ENCODE measurements around the gene PCBP3.

PCBP3 gene

GRCh38 chr21:45841033-45841432 is 197.5 kb downstream of the PCBP3 start:
- Histone ChIP-seq H3K4me1 (ENCODE audit: control insufficient read depth, insufficient read depth, low read length) (no peaks in the 10 kb centered on the region), H3K36me3 (ENCODE audit: control insufficient read depth in 2 of 2, insufficient read depth in 2 of 2, low read length in 2 of 2) (no peaks in the 10 kb centered on the region), H3K9ac (ENCODE audit: low read length in 2 of 2) (no peak overlapping the region), H3K27me3 (ENCODE audit: control insufficient read depth in 1 of 2, insufficient read depth in 2 of 2, low read length in 2 of 2) (peaks cover 0 to 2% of the 10 kb centered on the region in 2 donors), H3K4me3 (ENCODE audit: low read length in 2 of 2) (no peak overlapping the region), H3K9me3 (ENCODE audit: control insufficient read depth in 2 of 2, low read length in 2 of 2) (peaks cover 6 to 11% of the 10 kb centered on the region in 2 donors), H3K27ac (ENCODE audit: low read length) (no peak overlapping the region)

DNA sequence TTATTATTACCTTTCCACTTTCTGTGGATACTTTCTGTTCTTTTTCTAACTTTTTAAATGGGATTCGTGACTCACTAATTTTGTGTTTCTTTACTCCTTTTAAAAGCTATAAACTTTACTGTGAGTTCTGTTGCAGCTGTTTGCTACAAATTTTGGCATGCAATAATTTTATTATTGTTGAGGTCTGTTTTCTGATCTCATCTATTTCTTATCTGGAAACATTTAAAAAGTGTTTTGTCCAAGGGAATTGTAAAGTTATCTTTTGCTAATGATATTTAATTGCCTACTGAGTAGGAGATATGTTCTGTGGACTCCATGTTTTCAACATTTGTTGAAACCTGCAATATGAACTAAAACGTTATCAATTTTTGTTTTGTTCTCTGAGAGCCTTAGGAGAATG is 199.9 kb downstream of the PCBP3 start:
- H3K4me3 ChIP-seq (ENCODE audit: low read length in 2 of 2), result no peak overlapping the region
- H3K4me1 ChIP-seq (ENCODE audit: control insufficient read depth, insufficient read depth, low read length), result no peaks in the 10 kb centered on the region
- H3K27ac ChIP-seq (ENCODE audit: low read length), result no peak overlapping the region

DNA sequence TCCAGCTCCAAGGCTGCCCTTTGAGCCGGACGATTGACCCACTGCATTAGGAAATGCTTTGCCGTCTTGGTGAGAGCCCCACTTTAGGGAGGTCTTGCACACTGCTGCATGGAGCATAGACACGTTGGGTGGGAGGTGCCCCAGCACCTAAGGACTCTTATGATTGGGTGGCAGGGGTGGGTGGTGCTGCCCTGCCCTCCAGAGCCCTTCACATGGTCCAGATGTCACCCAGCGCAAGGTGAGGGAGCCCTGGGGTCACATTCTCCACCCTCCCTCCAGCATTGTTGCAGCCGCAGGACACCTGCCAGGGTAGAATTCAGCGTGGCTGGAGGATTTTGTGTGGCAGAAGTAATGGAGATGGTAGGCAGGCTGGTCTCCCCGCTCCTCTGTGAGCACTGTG is 200.7 kb downstream of the PCBP3 start:
- H3K4me3 ChIP-seq (ENCODE audit: low read length in 2 of 2), result no peak overlapping the region
- H3K27ac ChIP-seq (ENCODE audit: low read length), result no peak overlapping the region
- H3K9ac ChIP-seq (ENCODE audit: low read length in 2 of 2), result no peak overlapping the region
- peaks cover 6 to 11% of the 10 kb centered on the region in 2 donors for H3K9me3 ChIP-seq (ENCODE audit: control insufficient read depth in 2 of 2, low read length in 2 of 2)
- H3K27me3 ChIP-seq (ENCODE audit: control insufficient read depth in 1 of 2, insufficient read depth in 2 of 2, low read length in 2 of 2), result no peaks in the 10 kb centered on the region
- H3K36me3 ChIP-seq (ENCODE audit: control insufficient read depth in 2 of 2, insufficient read depth in 2 of 2, low read length in 2 of 2), result no peaks in the 10 kb centered on the region
- H3K4me1 ChIP-seq (ENCODE audit: control insufficient read depth, insufficient read depth, low read length), result no peaks in the 10 kb centered on the region

More for the DNA sequence above, 199.9 kb downstream of the PCBP3 start:
- H3K36me3 ChIP-seq (ENCODE audit: control insufficient read depth in 2 of 2, insufficient read depth in 2 of 2, low read length in 2 of 2), result no peaks in the 10 kb centered on the region
- peaks cover 6 to 11% of the 10 kb centered on the region in 2 donors for H3K9me3 ChIP-seq (ENCODE audit: control insufficient read depth in 2 of 2, low read length in 2 of 2)
- H3K9ac ChIP-seq (ENCODE audit: low read length in 2 of 2), result no peak overlapping the region
- H3K27me3 ChIP-seq (ENCODE audit: control insufficient read depth in 1 of 2, insufficient read depth in 2 of 2, low read length in 2 of 2), result no peaks in the 10 kb centered on the region

DNA sequence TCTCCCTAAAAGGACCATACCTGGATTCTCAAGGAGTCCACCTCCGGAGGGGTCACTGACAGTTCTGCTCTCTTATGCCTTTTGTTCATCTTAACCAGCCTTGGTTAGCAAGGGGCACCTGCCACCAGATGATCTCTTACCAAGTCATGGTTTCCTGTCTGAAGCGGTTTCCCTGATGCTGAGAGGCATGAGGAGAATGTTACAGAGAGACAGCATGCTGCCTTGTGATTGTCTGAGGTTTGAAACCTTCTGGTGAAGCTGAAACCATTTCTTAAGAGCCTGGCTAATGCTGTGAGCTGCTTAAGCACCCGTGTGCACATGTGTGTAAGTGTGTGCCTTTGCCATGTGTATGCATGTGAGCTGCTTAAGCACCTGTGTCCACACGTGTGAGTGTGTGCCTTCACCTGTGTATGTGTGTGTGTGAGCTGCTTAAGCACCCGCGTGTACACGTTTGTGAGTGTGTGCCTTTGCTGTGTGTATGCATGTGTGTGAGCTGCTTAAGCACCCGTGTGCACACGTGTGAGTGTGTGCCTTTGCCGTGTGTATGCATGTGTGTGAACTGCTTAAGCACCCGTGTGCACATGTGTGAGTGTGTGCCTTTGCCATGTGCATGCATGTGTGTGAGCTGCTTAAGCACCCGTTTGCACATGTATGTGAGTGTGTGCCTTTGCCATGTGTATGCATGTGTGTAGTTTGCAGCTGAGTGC is 201.7 kb downstream of the PCBP3 start:
- no peaks in the 10 kb centered on the region for H3K4me1 ChIP-seq (ENCODE audit: control insufficient read depth, insufficient read depth, low read length)

DNA sequence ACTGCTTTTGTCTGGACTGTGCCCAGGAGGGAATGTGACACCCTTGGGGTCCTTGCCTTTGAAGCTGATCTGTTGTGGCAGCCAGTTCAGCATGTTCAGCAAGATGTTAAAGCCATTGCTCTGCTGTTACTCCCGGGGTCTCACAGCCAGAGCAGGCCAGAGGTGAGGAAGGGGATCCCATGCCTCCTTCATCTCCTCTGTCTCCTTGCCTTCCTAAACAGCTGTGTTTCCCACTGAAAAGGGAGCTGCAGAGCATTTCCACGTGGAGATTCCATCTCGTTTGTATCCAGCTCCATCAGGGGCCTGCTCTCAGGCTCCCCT is 202.2 kb downstream of the PCBP3 start:
- Histone ChIP-seq H3K9ac (ENCODE audit: low read length in 2 of 2) (no peak overlapping the region), H3K9me3 (ENCODE audit: control insufficient read depth in 2 of 2, low read length in 2 of 2) (peaks cover 4 to 11% of the 10 kb centered on the region in 2 donors), H3K4me3 (ENCODE audit: low read length in 2 of 2) (no peak overlapping the region), H3K4me1 (ENCODE audit: control insufficient read depth, insufficient read depth, low read length) (no peaks in the 10 kb centered on the region), H3K27ac (ENCODE audit: low read length) (no peak overlapping the region), H3K27me3 (ENCODE audit: control insufficient read depth in 1 of 2, insufficient read depth in 2 of 2, low read length in 2 of 2) (no peaks in the 10 kb centered on the region), H3K36me3 (ENCODE audit: control insufficient read depth in 2 of 2, insufficient read depth in 2 of 2, low read length in 2 of 2) (no peaks in the 10 kb centered on the region)

More for the DNA sequence above, 201.7 kb downstream of the PCBP3 start:
- Histone ChIP-seq H3K27me3 (ENCODE audit: control insufficient read depth in 1 of 2, insufficient read depth in 2 of 2, low read length in 2 of 2) (no peaks in the 10 kb centered on the region), H3K27ac (ENCODE audit: low read length) (no peak overlapping the region), H3K4me3 (ENCODE audit: low read length in 2 of 2) (no peak overlapping the region), H3K36me3 (ENCODE audit: control insufficient read depth in 2 of 2, insufficient read depth in 2 of 2, low read length in 2 of 2) (no peaks in the 10 kb centered on the region), H3K9me3 (ENCODE audit: control insufficient read depth in 2 of 2, low read length in 2 of 2) (peaks cover 6 to 11% of the 10 kb centered on the region in 2 donors), H3K9ac (ENCODE audit: low read length in 2 of 2) (no peak overlapping the region)

- Histone ChIP-seq H3K36me3 (ENCODE audit: control insufficient read depth in 2 of 2, insufficient read depth in 2 of 2, low read length in 2 of 2) (no peaks in the 10 kb centered on the region), H3K4me3 (ENCODE audit: low read length in 2 of 2) (no peak overlapping the region), H3K4me1 (ENCODE audit: control insufficient read depth, insufficient read depth, low read length) (no peaks in the 10 kb centered on the region), H3K9me3 (ENCODE audit: control insufficient read depth in 2 of 2, low read length in 2 of 2) (peaks cover 0 to 3% of the 10 kb centered on the region in 2 donors), H3K27me3 (ENCODE audit: control insufficient read depth in 1 of 2, insufficient read depth in 2 of 2, low read length in 2 of 2) (no peaks in the 10 kb centered on the region), H3K27ac (ENCODE audit: low read length) (no peak overlapping the region), H3K9ac (ENCODE audit: low read length in 2 of 2) (no peak overlapping the region)
These were observed 203.0 kb downstream of the PCBP3 start for GRCh38 chr21:45846373-45847160.

DNA sequence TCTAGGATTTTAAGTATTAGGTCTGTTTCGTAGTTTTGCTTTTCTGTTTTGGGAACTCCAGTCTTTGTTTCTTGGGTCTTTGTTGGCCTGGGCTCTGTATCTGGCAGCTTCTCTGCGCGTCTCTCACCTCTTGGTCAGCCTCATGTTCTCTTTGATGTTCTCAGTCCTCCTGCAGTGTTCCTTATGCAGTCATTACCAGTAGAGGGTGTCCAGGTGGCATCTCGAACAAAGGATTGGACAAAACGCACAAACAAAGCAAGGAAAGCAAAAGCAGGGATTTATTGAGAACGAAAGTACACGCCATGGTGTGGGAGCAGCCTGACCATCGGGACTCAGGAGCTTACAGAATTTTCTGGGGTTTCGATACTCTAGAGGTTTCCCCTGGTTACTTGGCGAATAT is 204.3 kb downstream of the PCBP3 start:
- no peak overlapping the region for H3K9ac ChIP-seq (ENCODE audit: low read length in 2 of 2)
- no peak overlapping the region for H3K4me3 ChIP-seq (ENCODE audit: low read length in 2 of 2)
- H3K36me3 ChIP-seq (ENCODE audit: control insufficient read depth in 2 of 2, insufficient read depth in 2 of 2, low read length in 2 of 2), result no peaks in the 10 kb centered on the region
- H3K27me3 ChIP-seq (ENCODE audit: control insufficient read depth in 1 of 2, insufficient read depth in 2 of 2, low read length in 2 of 2), result no peaks in the 10 kb centered on the region
- no peaks in the 10 kb centered on the region for H3K9me3 ChIP-seq (ENCODE audit: control insufficient read depth in 2 of 2, low read length in 2 of 2)
- no peaks in the 10 kb centered on the region for H3K4me1 ChIP-seq (ENCODE audit: control insufficient read depth, insufficient read depth, low read length)
- no peak overlapping the region for H3K27ac ChIP-seq (ENCODE audit: low read length)

DNA sequence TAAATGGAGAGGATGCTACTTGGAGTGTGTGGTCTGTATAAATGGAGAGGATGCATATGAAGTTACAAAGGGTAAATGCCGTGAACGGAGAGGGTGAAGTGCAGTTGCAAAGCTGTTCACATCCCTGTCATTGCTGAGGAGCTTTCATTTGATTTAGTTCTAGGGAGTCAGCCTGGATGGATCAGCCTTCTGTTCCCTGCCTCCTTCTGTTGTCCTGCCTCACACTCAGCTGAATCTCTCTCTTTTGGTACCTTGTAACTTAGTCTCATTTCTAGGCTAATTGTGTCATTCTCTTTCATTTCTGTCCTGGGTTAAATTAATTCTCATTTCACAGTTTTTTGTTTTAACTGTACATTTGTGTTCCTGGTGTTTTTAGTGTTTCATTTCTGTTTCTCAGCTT is 204.8 kb downstream of the PCBP3 start:
- no peak overlapping the region for H3K27ac ChIP-seq (ENCODE audit: low read length)
- no peak overlapping the region for H3K4me3 ChIP-seq (ENCODE audit: low read length in 2 of 2)
- no peaks in the 10 kb centered on the region for H3K27me3 ChIP-seq (ENCODE audit: control insufficient read depth in 1 of 2, insufficient read depth in 2 of 2, low read length in 2 of 2)
- no peaks in the 10 kb centered on the region for H3K4me1 ChIP-seq (ENCODE audit: control insufficient read depth, insufficient read depth, low read length)
- H3K9me3 ChIP-seq (ENCODE audit: control insufficient read depth in 2 of 2, low read length in 2 of 2), result no peaks in the 10 kb centered on the region
- H3K36me3 ChIP-seq (ENCODE audit: control insufficient read depth in 2 of 2, insufficient read depth in 2 of 2, low read length in 2 of 2), result no peaks in the 10 kb centered on the region
- H3K9ac ChIP-seq (ENCODE audit: low read length in 2 of 2), result no peak overlapping the region

GRCh38 chr21:45848805-45849204 is 205.3 kb downstream of the PCBP3 start:
- no peak overlapping the region for H3K27ac ChIP-seq (ENCODE audit: low read length)
- H3K9ac ChIP-seq (ENCODE audit: low read length in 2 of 2), result no peak overlapping the region
- H3K4me3 ChIP-seq (ENCODE audit: low read length in 2 of 2), result no peak overlapping the region
- H3K36me3 ChIP-seq (ENCODE audit: control insufficient read depth in 2 of 2, insufficient read depth in 2 of 2, low read length in 2 of 2), result no peaks in the 10 kb centered on the region
- no peaks in the 10 kb centered on the region for H3K4me1 ChIP-seq (ENCODE audit: control insufficient read depth, insufficient read depth, low read length)
- no peaks in the 10 kb centered on the region for H3K27me3 ChIP-seq (ENCODE audit: control insufficient read depth in 1 of 2, insufficient read depth in 2 of 2, low read length in 2 of 2)
- H3K9me3 ChIP-seq (ENCODE audit: control insufficient read depth in 2 of 2, low read length in 2 of 2), result no peaks in the 10 kb centered on the region

- Histone ChIP-seq H3K36me3 (ENCODE audit: control insufficient read depth in 2 of 2, insufficient read depth in 2 of 2, low read length in 2 of 2) (no peaks in the 10 kb centered on the region), H3K27ac (ENCODE audit: low read length) (no peak overlapping the region), H3K27me3 (ENCODE audit: control insufficient read depth in 1 of 2, insufficient read depth in 2 of 2, low read length in 2 of 2) (no peaks in the 10 kb centered on the region), H3K4me3 (ENCODE audit: low read length in 2 of 2) (no peak overlapping the region), H3K4me1 (ENCODE audit: control insufficient read depth, insufficient read depth, low read length) (no peaks in the 10 kb centered on the region), H3K9ac (ENCODE audit: low read length in 2 of 2) (no peak overlapping the region), H3K9me3 (ENCODE audit: control insufficient read depth in 2 of 2, low read length in 2 of 2) (no peaks in the 10 kb centered on the region)
These were observed 206.1 kb downstream of the PCBP3 start for GRCh38 chr21:45849651-45850050.

DNA sequence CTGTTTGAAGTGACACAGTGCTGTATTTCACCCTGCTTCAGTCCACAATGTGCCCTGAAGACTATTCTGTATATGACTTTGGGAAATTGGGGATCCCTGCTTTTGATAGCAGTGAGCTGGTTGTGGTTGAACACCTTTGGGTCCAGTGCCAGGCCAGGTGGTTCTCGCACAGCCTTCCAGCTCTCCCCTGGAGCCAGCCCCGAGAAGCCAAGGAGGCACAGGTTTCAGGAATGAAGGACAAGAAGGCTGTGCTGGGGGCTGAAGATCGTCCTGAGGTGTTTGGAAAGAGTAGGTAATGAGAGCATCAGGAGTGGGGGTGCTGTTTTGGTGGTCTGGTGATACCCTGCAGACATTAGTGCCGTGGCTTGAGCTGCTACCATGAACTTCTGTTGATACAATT is 206.7 kb downstream of the PCBP3 start:
- Histone ChIP-seq H3K27ac (ENCODE audit: low read length) (no peak overlapping the region), H3K4me1 (ENCODE audit: control insufficient read depth, insufficient read depth, low read length) (no peaks in the 10 kb centered on the region), H3K4me3 (ENCODE audit: low read length in 2 of 2) (no peak overlapping the region), H3K9ac (ENCODE audit: low read length in 2 of 2) (no peak overlapping the region), H3K27me3 (ENCODE audit: control insufficient read depth in 1 of 2, insufficient read depth in 2 of 2, low read length in 2 of 2) (no peaks in the 10 kb centered on the region), H3K9me3 (ENCODE audit: control insufficient read depth in 2 of 2, low read length in 2 of 2) (no peaks in the 10 kb centered on the region), H3K36me3 (ENCODE audit: control insufficient read depth in 2 of 2, insufficient read depth in 2 of 2, low read length in 2 of 2) (no peaks in the 10 kb centered on the region)
